GM12872 (cell line): Measurements from ENCODE around the gene SIK2.

Experiments used
- TF ChIP-seq, protein P1 (sequence below): IDR thresholded peaks from 3 replicates; pipeline ENCODE4 v1.5.1; 2011; ENCODE audit warnings: low read depth, mild to moderate bottlenecking, low read length, moderate library complexity; ENCODE audit not compliant: insufficient read depth

The SIK2 gene

DNA sequence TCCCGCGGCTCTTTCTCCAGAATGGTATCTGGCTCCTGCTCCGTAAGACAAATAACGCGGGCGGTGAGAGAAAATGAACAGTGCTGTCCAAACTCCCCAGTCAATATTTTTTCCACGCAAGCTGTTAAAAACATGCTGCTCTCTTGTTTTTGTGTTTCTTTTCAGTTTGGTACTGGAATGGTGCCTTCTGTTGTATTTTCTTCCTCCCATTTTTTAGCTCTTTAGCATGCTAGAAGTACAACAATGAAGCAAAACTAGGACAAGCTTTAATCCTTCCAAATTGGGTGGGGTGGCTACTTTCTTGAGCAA, 164.5 kb downstream of the SIK2 start:
- TF ChIP-seq, protein P1, sequence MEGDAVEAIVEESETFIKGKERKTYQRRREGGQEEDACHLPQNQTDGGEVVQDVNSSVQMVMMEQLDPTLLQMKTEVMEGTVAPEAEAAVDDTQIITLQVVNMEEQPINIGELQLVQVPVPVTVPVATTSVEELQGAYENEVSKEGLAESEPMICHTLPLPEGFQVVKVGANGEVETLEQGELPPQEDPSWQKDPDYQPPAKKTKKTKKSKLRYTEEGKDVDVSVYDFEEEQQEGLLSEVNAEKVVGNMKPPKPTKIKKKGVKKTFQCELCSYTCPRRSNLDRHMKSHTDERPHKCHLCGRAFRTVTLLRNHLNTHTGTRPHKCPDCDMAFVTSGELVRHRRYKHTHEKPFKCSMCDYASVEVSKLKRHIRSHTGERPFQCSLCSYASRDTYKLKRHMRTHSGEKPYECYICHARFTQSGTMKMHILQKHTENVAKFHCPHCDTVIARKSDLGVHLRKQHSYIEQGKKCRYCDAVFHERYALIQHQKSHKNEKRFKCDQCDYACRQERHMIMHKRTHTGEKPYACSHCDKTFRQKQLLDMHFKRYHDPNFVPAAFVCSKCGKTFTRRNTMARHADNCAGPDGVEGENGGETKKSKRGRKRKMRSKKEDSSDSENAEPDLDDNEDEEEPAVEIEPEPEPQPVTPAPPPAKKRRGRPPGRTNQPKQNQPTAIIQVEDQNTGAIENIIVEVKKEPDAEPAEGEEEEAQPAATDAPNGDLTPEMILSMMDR: no peak

DNA sequence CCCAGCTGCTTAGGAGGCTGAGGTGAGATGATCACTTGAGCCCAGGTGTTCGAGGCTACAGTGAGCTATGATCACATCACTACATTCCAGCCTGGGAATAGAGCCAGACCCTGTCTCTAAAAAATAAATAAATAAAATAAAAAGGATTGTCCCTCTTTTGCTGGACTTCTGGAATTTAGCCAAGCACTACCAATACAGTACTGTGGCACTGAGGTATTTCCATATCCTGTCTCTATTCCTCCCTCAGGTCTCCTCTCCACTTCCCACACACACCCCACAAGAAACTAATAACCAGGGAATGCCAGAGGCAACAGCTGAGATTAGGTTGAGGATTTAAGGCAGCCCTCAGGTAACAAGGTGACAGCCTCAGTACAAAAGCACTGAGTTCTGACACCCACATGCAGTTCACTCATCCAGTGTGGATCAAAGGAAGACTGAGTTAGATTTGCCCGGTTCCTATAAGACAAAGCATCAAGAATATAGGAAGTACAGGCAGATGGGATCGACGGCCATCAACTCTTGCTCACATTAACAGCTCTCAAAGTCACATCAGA, 168.4 kb downstream of the SIK2 start:
- TF ChIP-seq, protein P1: no peak

DNA sequence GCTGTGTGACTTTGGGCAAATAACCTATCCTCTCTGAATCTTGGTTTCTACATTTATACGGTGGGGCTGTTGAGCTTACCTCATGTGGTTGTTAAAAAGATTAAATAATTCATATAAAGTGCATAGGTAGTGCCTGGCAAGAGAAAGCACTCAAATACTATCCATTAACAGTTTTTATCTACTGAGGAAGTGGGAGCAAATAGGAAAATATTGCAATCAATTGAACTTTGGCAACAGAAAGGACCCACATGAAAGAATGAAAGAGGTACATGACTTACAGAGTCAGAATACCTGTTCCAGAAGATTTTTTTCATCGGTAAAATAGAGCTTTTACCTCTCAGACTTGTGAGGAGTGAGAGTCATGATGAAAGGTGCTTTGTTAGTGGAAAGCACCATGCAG, 170.3 kb downstream of the SIK2 start:
- TF ChIP-seq, protein P1: no peak

DNA sequence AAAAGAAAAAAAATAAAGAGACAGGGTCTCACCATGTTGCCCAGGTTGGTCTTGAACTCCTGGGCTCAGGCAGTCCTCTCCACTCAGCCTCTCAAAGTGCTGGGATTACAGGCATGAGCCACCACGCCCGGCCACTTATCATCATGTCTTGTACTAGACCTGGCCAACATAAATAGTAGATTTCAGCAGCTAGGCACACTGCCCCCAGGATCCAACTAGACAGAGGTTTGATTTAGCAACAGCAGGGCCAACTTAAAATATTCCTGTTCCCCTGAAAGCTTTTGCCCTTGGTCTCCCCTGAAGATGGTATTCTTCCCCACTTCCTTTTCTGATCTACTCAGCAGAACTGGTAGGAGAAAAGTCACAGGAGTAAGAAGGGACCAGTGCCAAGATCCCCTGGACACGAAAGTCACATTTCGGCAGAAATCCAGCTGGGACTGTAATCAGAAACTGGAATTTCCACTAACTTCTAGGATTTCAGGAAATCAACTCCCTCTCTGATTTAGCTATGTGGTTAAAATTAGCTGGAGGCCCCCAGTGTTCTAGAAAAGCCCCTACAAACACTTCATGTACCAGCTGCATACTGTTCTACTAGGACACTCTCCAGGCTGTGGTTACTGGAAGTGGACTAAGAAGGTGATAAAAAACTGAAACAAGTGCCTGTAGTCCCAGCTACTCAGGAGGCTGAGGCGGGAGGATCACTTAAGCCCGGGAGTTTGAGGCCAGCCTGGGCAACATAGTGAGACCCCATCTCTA, 172.9 kb downstream of the SIK2 start:
- TF ChIP-seq, protein P1: no peak

DNA sequence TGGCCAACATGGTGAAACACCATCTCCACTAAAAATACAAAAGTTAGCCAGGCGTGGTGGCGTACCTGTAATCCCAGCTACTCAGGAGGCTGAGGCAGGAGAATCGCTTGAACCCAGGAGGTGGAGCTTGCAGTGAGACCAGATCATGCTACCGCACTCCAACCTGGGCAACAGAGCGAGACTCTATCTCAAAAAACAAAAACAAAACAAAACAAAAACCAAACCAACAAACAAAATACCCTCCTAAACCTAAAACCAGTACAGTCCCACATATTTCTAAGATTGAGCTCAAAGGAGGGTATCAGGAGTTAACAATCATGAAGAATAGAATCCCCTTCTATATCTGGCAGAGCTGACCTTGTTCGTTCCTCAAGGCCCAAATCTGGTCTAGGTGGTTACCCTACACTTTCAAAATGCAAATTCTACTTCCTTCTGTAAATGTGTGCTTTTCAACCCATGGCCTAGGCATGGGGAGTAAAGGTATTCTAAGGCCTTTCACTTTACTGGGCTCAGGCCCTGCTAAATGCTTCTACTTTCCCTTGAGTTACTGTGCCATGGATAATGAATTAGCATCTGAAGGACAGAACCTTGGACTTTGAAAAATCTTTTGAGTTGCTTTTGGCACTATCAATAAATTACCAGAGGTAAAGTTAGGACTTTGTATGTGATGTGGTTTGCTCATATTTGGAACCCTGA, 174.3 kb downstream of the SIK2 start:
- TF ChIP-seq, protein P1: no peak

DNA sequence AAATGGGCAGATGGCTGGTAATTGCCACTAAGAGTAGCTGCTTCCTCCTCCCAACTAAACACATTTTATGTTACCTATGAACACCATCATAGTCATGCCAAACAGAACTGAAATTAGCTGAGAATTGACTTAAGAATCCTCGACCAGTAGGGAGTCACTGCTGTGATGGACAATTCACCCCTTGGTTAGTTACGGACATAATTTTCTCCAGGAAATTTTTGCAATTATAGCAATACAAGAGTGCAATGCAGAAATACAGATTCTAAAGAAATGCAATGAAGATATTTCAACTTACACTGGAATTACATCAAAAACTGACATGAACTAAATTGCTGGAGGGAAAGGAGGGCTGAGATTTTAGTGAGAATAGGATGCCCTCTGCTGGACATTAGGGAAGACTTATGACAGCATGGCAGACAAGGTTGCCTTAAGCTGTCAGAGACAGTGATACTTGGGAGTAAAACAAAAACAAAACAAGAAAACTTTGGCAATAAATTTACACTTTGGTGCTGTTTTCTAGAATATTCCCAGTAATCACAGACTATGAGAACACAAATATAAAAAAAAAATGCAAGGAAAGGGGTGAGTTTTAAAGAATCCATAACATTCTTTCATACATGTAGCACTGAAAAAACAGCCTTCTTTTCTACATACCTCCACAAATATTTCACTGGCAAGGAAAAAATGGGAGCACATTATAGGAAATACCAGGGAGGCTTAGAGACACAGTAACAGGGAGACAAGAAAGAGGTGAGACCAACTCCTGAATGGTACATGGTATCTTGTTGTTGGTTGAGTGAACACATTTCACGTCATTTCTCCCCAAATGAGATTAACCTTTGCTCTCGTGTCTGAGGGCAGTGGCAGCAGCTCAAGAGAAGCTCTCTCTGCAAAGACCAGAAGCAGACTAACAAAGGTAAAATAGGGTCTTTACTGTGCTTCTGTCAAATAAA, 175.1 kb downstream of the SIK2 start:
- TF ChIP-seq, protein P1: peak; percentile 67
